ENCODE data around the gene DNTTIP2. TPM values are rescaled to one million over a fixed set of nuclear protein-coding genes. Genes with fewer than 3 reads are reported as not detected.

The DNTTIP2 gene
- total and polyA plus RNA-seq, 2 donors (not counting 3 experiments of a cell fraction or from before 2014, with no cell fraction given): 8.0 to 53.7 TPM

GRCh38 chr1:93829061-93829460, 49.9 kb downstream of the DNTTIP2 start:
- Histone ChIP-seq H3K36me3 (ENCODE audit: control insufficient read depth in 2 of 2, extremely low read depth in 1 of 2, insufficient read depth in 2 of 2, low read length in 2 of 2) (no peaks in the 10 kb centered on the region), H3K9me1 (replicated peaks; ENCODE audit: control insufficient read depth, extremely low read depth, insufficient read depth, low read length) (no peaks in the 10 kb centered on the region), H3K9me3 (replicated peaks; ENCODE audit: control insufficient read depth, insufficient read depth, low read length) (no peaks in the 10 kb centered on the region), H3K27me3 (ENCODE audit: control insufficient read depth in 2 of 2, insufficient read depth in 2 of 2, low read length in 2 of 2) (no peaks in the 10 kb centered on the region), H3K4me3 (replicated peaks in 1 of 3; ENCODE audit: insufficient read depth in 1 of 3, low read depth in 1 of 3, low read length in 3 of 3) (no peak overlapping the region), H3K4me1 (ENCODE audit: control insufficient read depth, extremely low read depth, insufficient read depth, low read length) (peaks cover 3% of the 10 kb centered on the region), H3K4me2 (ENCODE audit: insufficient read depth, low read length) (no peak overlapping the region), H3K9ac (replicated peaks; ENCODE audit: extremely low read depth, insufficient read depth, low read length) (no peak overlapping the region), H4K20me1 (replicated peaks; ENCODE audit: control insufficient read depth, extremely low read depth, insufficient read depth, low read length) (no peaks in the 10 kb centered on the region), H3K79me2 (ENCODE audit: control insufficient read depth, insufficient read depth, low read length) (no peaks in the 10 kb centered on the region), H3K27ac (ENCODE audit: insufficient read depth, low read depth, low read length) (no peak overlapping the region), H2AFZ (ENCODE audit: low read depth, low read length) (no peak overlapping the region)
- no peak for FAIRE-seq
- BruUV-seq (replicated peaks): no TSS peak
- DNase-seq (ENCODE audit: low read depth, low spot score): no peak
- intact Hi-C loops (cut with micrococcal nuclease): no loop called here
- dilution Hi-C loops (cut with MboI; ENCODE audit: extremely low pct_ligation_motif_present, low sequenced_read_pairs): no loop called here
- CTCF ChIA-PET: interaction anchor here (1.3 to 4.6 kb wide), 4 partner anchors 12 to 230 kb away, joined by 3 to 16 read pairs (median 12); no protein-coding TSS in a partner anchor
- POLR2A ChIA-PET: no interaction called here
- TF ChIP-seq POLR2AphosphoS5 (IDR thresholded peaks at IDR 0.05; ENCODE audit: insufficient read depth, low read depth, low read length): no peak
- no peak for TF ChIP-seq POLR2A (IDR thresholded peaks at IDR 0.05; ENCODE audit: low read depth, low read length)
- no peak for TF ChIP-seq CTCF (IDR thresholded peaks at IDR 0.05; ENCODE audit: extremely low read depth in 1 of 2, insufficient read depth in 1 of 2, low read depth in 1 of 2, low read length in 2 of 2)
- TF ChIP-seq JUN (IDR thresholded peaks at IDR 0.05; ENCODE audit: borderline replicate concordance, insufficient read depth, insufficient read length, low read depth): no peak

- dilution Hi-C loops (cut with MboI; ENCODE audit: extremely low pct_ligation_motif_present, low sequenced_read_pairs) (no loop called here), intact Hi-C loops (cut with micrococcal nuclease) (no loop called here)
- H3K9ac ChIP-seq (replicated peaks; ENCODE audit: extremely low read depth, insufficient read depth, low read length): no peak overlapping the region
- H3K79me2 ChIP-seq (ENCODE audit: control insufficient read depth, insufficient read depth, low read length): no peaks in the 10 kb centered on the region
- ChIA-PET POLR2A (interaction anchor here (0.9 kb wide), 1 partner anchor 11 kb away, joined by 5 read pairs; no protein-coding TSS in a partner anchor), CTCF (interaction anchor here (1.3 to 4.6 kb wide), 6 partner anchors 11 to 230 kb away, joined by 3 to 16 read pairs (median 9); no protein-coding TSS in a partner anchor)
- BruUV-seq (replicated peaks): no TSS peak
- no peaks in the 10 kb centered on the region for H3K9me1 ChIP-seq (replicated peaks; ENCODE audit: control insufficient read depth, extremely low read depth, insufficient read depth, low read length)
- no peak overlapping the region for H3K4me2 ChIP-seq (ENCODE audit: insufficient read depth, low read length)
- H2AFZ ChIP-seq (ENCODE audit: low read depth, low read length): no peak overlapping the region
- DNase-seq (ENCODE audit: low read depth, low spot score) (no peak), FAIRE-seq (no peak)
- H3K27ac ChIP-seq (ENCODE audit: insufficient read depth, low read depth, low read length): no peak overlapping the region
- no peak for TF ChIP-seq GATA2 (IDR thresholded peaks at IDR 0.05; ENCODE audit: insufficient read depth, insufficient read length, low read depth, low read length)
- no peak for TF ChIP-seq JUN (IDR thresholded peaks at IDR 0.05; ENCODE audit: borderline replicate concordance, insufficient read depth, insufficient read length, low read depth)
- no peak for TF ChIP-seq CTCF (IDR thresholded peaks at IDR 0.05; ENCODE audit: extremely low read depth in 1 of 2, insufficient read depth in 1 of 2, low read depth in 1 of 2, low read length in 2 of 2)
- no peak for TF ChIP-seq POLR2AphosphoS5 (IDR thresholded peaks at IDR 0.05; ENCODE audit: insufficient read depth, low read depth, low read length)
- TF ChIP-seq FOS (IDR thresholded peaks at IDR 0.05; ENCODE audit: borderline replicate concordance, insufficient read depth, low read length): no peak
- no peak for TF ChIP-seq POLR2A (IDR thresholded peaks at IDR 0.05; ENCODE audit: low read depth, low read length)
- no peaks in the 10 kb centered on the region for H3K36me3 ChIP-seq (ENCODE audit: control insufficient read depth in 2 of 2, extremely low read depth in 1 of 2, insufficient read depth in 2 of 2, low read length in 2 of 2)
- no peak overlapping the region for H3K4me3 ChIP-seq (replicated peaks in 1 of 3; ENCODE audit: insufficient read depth in 1 of 3, low read depth in 1 of 3, low read length in 3 of 3)
- no peaks in the 10 kb centered on the region for H4K20me1 ChIP-seq (replicated peaks; ENCODE audit: control insufficient read depth, extremely low read depth, insufficient read depth, low read length)
- no peaks in the 10 kb centered on the region for H3K27me3 ChIP-seq (ENCODE audit: control insufficient read depth in 2 of 2, insufficient read depth in 2 of 2, low read length in 2 of 2)
- no peaks in the 10 kb centered on the region for H3K9me3 ChIP-seq (replicated peaks; ENCODE audit: control insufficient read depth, insufficient read depth, low read length)
- H3K4me1 ChIP-seq (ENCODE audit: control insufficient read depth, extremely low read depth, insufficient read depth, low read length): peaks cover 3% of the 10 kb centered on the region
These were observed 50.6 kb downstream of the DNTTIP2 start for GRCh38 chr1:93828367-93828755.
